Right lobe of liver (tissue), 6 donors: ENCODE measurements around the gene SAMD4A. TPM values are rescaled to one million over a fixed set of nuclear protein-coding genes. Genes with fewer than 3 reads are reported as not detected.

ENCODE experiments used
- ATAC-seq, 4 donors: fragments of 200-7000 bp; cut with Tn5 transposase; one replicate each; pipeline ENCODE4 v1.9.1; 2020; ENCODE audit warnings: mild to moderate bottlenecking in 4 of 4, moderate library complexity in 4 of 4
- DNase-seq, 3 donors: peaks; one replicate each; pipeline ENCODE4 v3.0.0-alpha.2; 2020
- H3K27ac ChIP-seq, 3 donors: fragments of 200-600 bp; one replicate each; pipeline ENCODE4 v1.8.0; 2022
- H3K27me3 ChIP-seq, 2 donors: fragments of 200-600 bp; one replicate each; pipeline ENCODE4 v1.8.0; 2022
- H3K36me3 ChIP-seq, 4 donors: fragments of 200-600 bp; sonication (generic) in 1 of 4; one replicate each; pipeline versions ENCODE4 v1.5.1 to v1.8.0; 2017 to 2022; ENCODE audit warnings: control low read depth in 1 of 4
- H3K4me1 ChIP-seq, 4 donors: fragments of 200-600 bp; sonication (generic) in 1 of 4; one replicate each; pipeline versions ENCODE4 v1.5.1 to v1.8.0; 2017 to 2022; ENCODE audit warnings: control low read depth in 1 of 4
- H3K4me3 ChIP-seq, 3 donors: fragments of 200-600 bp; one replicate each; pipeline ENCODE4 v1.8.0; 2022
- H3K9me3 ChIP-seq, 4 donors: fragments of 200-600 bp; sonication (generic) in 1 of 4; one replicate each; pipeline versions ENCODE4 v1.5.1 to v1.8.0; 2017 to 2022; ENCODE audit warnings: control low read depth in 1 of 4
- CTCF ChIP-seq, 4 donors: fragments of 200-600 bp in 3 of 4; fragments of 450-650 bp in 1 of 4; IDR thresholded peaks; one replicate each; pipeline versions ENCODE4 v1.5.1 to v1.8.0; 2016 to 2022; ENCODE audit warnings: antibody characterized with exemption in 4 of 4, mild to moderate bottlenecking in 2 of 4
- POLR2A ChIP-seq: fragments of 450-650 bp; IDR thresholded peaks from one replicate; pipeline ENCODE4 v1.6.1; 2017; ENCODE audit warnings: antibody characterized with exemption, mild to moderate bottlenecking
- WGBS: methylation state at CpG from one replicate; pipeline ENCODE4 v1.1.6; 2018; ENCODE audit warnings: low coverage, low lambda C conversion rate; ENCODE audit not compliant: insufficient coverage; ENCODE audit errors: missing lambda C conversion rate; 5-methylcytosine and 5-hydroxymethylcytosine counted together
- intact Hi-C, 2 donors: fragments of 100-400 bp; cut with DNase I; formaldehyde crosslinking; loops; one replicate each; pipeline versions ENCODE4 v1.11.2 to v1.14.1; 2022
- total RNA-seq, 6 experiments: library from RNA; depleted of rRNA in 2 of 6; stranded (reverse); fragments of >200 nt in 2 of 6; fragmentation: NEBNext Ultra II Directional in 3 of 6; extraction: Animal tissue kit (Norgen Biotek cat#: 25700) in 3 of 6; gene quantifications; one replicate each; pipeline versions ENCODE4 v1.1.0 to v1.2.4, GENCODE V29; 2016 to 2023
- donor health status: DM: no; HTN: yes; CAD: no.
- donor health status: DM: no; HTN: no; CAD: no.
- donor health status: DM: no; HTN: no; CAD: no.
- donor health status: DM: no; HTN: yes; CAD: no.
- donor health status: DM: no; HTN: yes; CAD: no.

Gene SAMD4A
- total RNA-seq, 6 experiments from 2014 or later: 16.7 to 31.9 (median 21.1) TPM

DNA sequence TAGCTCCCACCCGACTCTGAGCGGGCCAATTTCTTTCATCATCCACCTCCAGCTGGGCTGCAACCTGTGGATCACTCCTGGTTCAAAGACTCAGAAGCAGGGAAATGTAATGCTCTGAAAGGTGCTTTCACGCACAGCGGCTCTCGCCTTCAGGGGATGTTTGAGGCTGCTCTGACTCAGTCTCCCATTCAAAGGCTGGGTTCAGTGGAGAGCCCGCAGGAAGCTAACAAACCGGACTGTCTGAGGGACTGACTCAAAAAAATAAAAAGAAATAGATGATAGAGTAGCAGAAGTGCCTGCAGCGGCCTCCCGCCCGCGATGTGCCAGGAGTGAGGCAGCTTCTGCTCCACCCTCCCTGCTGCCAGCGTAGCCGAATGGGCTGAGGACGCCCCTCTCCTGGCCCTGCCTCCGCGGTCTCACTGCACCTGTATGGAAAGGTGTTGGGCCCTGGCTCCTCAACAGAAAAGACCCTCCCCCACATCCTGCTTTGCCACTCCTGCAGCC lies 237.7 kb downstream of the SAMD4A start:
- intact Hi-C loops: no loop called here
- Histone ChIP-seq H3K27me3 (no peaks in the 10 kb centered on the region), H3K9me3 (no peaks in the 10 kb centered on the region), H3K4me3 (no peak overlapping the region), H3K4me1 (no peaks in the 10 kb centered on the region), H3K36me3 (no peaks in the 10 kb centered on the region), H3K27ac (no peak overlapping the region)
- peak in 1 of 3 donors; percentile 34 for DNase-seq
- no peak for ATAC-seq
- no peak for TF ChIP-seq CTCF (IDR thresholded peaks at IDR 0.05)
- WGBS: 88% methylated on average over 16 of the region's 16 CpGs

GRCh38 chr14:54805070-54805444 lies 238.1 kb downstream of the SAMD4A start:
- no peaks in the 10 kb centered on the region for H3K27me3 ChIP-seq
- no peak overlapping the region for H3K27ac ChIP-seq
- WGBS: 51% methylated on average over 5 of the region's 6 CpGs
- TF ChIP-seq CTCF (IDR thresholded peaks at IDR 0.05) (no peak), POLR2A (no peak)
- no peaks in the 10 kb centered on the region for H3K4me1 ChIP-seq
- no peak overlapping the region for H3K4me3 ChIP-seq
- intact Hi-C loops: no loop called here
- no peaks in the 10 kb centered on the region for H3K9me3 ChIP-seq
- H3K36me3 ChIP-seq: no peaks in the 10 kb centered on the region
- no peak for ATAC-seq
- DNase-seq: peak in 1 of 3 donors; percentile 38

GRCh38 chr14:54805445-54806322 lies 238.8 kb downstream of the SAMD4A start:
- Histone ChIP-seq H3K4me1 (no peaks in the 10 kb centered on the region), H3K4me3 (no peak overlapping the region), H3K27me3 (no peaks in the 10 kb centered on the region), H3K27ac (no peak overlapping the region), H3K36me3 (no peaks in the 10 kb centered on the region), H3K9me3 (no peaks in the 10 kb centered on the region)
- WGBS: 38% methylated on average over 18 of the region's 23 CpGs
- peak; percentile 83 to 88 (median 84) for DNase-seq
- peak; percentile 98 to 99 (median 98) for ATAC-seq
- intact Hi-C loops: no loop called here
- peak; percentile 87 to 98 (median 98) for TF ChIP-seq CTCF (IDR thresholded peaks at IDR 0.05)
- no peak for TF ChIP-seq POLR2A

DNA sequence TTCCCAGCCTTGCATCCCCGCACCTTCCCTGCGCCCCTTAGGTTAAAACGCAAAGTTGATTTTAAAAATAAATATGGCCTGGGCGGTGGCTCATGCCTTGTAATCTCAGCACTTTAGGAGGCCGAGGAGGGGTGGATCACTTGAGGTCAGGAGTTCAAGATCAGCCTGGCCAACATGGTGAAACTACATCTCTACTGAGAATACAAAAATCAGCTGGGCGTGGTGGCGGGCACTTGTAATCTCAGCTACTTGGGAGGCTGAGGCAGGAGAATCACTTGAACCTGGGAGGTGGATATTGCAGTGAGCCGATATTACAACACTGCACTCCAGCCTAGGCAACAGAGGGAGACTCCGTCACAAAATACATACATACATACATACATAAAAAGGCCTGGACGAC lies 239.7 kb downstream of the SAMD4A start:
- ATAC-seq (no peak), DNase-seq (peak in 1 of 3 donors; percentile 19)
- 79% methylated on average over 8 of the region's 10 CpGs for WGBS
- no peaks in the 10 kb centered on the region for H3K9me3 ChIP-seq
- H3K27ac ChIP-seq: no peak overlapping the region
- intact Hi-C loops: no loop called here
- TF ChIP-seq POLR2A (no peak), CTCF (IDR thresholded peaks at IDR 0.05) (no peak)
- no peak overlapping the region for H3K4me3 ChIP-seq
- no peaks in the 10 kb centered on the region for H3K27me3 ChIP-seq
- H3K4me1 ChIP-seq: no peaks in the 10 kb centered on the region
- H3K36me3 ChIP-seq: no peaks in the 10 kb centered on the region
